Measurements from ENCODE around the gene SLC27A1. TPM values are rescaled to one million over a fixed set of nuclear protein-coding genes. Genes with fewer than 3 reads are reported as not detected.

Gene SLC27A1
- total and polyA plus RNA-seq, 10 of the 15 experiments (the other 5 are each of a cell fraction or from before 2014, with no cell fraction given), result 0.11 to 2.3 (median 1.2) TPM

GRCh38 chr19:17554968-17555479, 84.7 kb downstream of the SLC27A1 start (continued):
- no peak for TF ChIP-seq HSF1 (IDR thresholded peaks at IDR 0.05; ENCODE audit: low read depth, low read length)
- no peak for TF ChIP-seq FOXM1 (IDR thresholded peaks at IDR 0.05; ENCODE audit: low read depth, low read length)
- TF ChIP-seq ZNF217 (IDR thresholded peaks at IDR 0.05), result peak; percentile 39; the same call in 1 of the 2 replicates
- TF ChIP-seq NFXL1 (IDR thresholded peaks at IDR 0.05; ENCODE audit: borderline replicate concordance), result no peak
- TF ChIP-seq CBFB (IDR thresholded peaks at IDR 0.05; ENCODE audit: low read depth), result 0 out of 2 replicates have a peak, but pooled peaks have one; percentile 18
- TF ChIP-seq NFIC (IDR thresholded peaks at IDR 0.05; ENCODE audit: low read depth, low read length), result no peak

GRCh38 chr19:17555480-17555928, 85.2 kb downstream of the SLC27A1 start, which contains the start of gene COLGALT1:
TSS of gene COLGALT1 (plus strand) at chr19:17555649. CDS start at chr19:17555714, 65 bp downstream.
- H3K9ac ChIP-seq (ENCODE audit: control insufficient read depth, insufficient read depth, low read length), result peak within 1 kb of the TSS; percentile 92
- 0 out of 2 replicates have a peak, but pooled peaks cover 4% of the 10 kb centered on the region for H3K4me1 ChIP-seq (ENCODE audit: control insufficient read depth, insufficient read depth, low read length)
- no peaks in the 10 kb centered on the region for H3K9me3 ChIP-seq (replicated peaks; ENCODE audit: control insufficient read depth, insufficient read depth, low read length)
- no peaks in the 10 kb centered on the region for H3K27me3 ChIP-seq (replicated peaks in 1 of 2; ENCODE audit: control insufficient read depth in 2 of 2, insufficient read depth in 2 of 2, low read length in 1 of 2)
- 2% methylated on average over 64 of the region's 64 CpGs for WGBS (ENCODE audit: insufficient coverage, insufficient replicate concordance, low lambda C conversion rate, missing lambda C conversion rate)
- DNase-seq (ENCODE audit: low read depth, low spot score) (peak; percentile 77), FAIRE-seq (peak; percentile 56), ATAC-seq (peak; percentile 94)
- H4K20me1 ChIP-seq (ENCODE audit: control insufficient read depth, insufficient read depth), result no peaks in the 10 kb centered on the region
- peak within 1 kb of the TSS; percentile 88 for H3K4me3 ChIP-seq
- ChIA-PET SMC1A (ENCODE audit: uncharacterized antibody, unreplicated experiment) (interaction anchor here (1.8 kb wide), 1 partner anchor 60 kb away, joined by 6 read pairs; no protein-coding TSS in a partner anchor), RAD21 (ENCODE audit: unreplicated experiment) (interaction anchor here (1.0 kb wide), 1 partner anchor 44 kb away, joined by 3 read pairs; the partner anchor contains the start of gene PGLS), CTCF (interaction anchor here (1.1 to 3.8 kb wide), 3 partner anchors 32 to 60 kb away, joined by 3 to 21 read pairs (median 11); no protein-coding TSS in a partner anchor), POLR2A (no interaction called here)
- peaks cover 6 to 7% of the 10 kb centered on the region in 2 experiments; a peak in 3 of 4 replicates for H3K36me3 ChIP-seq (ENCODE audit: control insufficient read depth in 2 of 2, insufficient read depth in 2 of 2, low read length in 1 of 2)
- BruUV-seq (replicated peaks), result no TSS peak
- intact Hi-C loops (cut with micrococcal nuclease; ENCODE audit: unreplicated experiment) (loop anchor here (2.0 to 5.0 kb wide), 2 partner anchors 17 to 43 kb away; partner anchors contain the start of gene PGLS), in situ Hi-C loops (cut with MboI) (no loop called here)
- peaks cover 16% of the 10 kb centered on the region for H3K79me2 ChIP-seq (ENCODE audit: control insufficient read depth, insufficient read depth, low read length)
- peak within 1 kb of the TSS; percentile 86 for H3K27ac ChIP-seq (ENCODE audit: control insufficient read depth, insufficient read depth)
- H3K4me2 ChIP-seq (ENCODE audit: control insufficient read depth, insufficient read depth), result peak within 1 kb of the TSS; percentile 100
- H2AFZ ChIP-seq (ENCODE audit: control insufficient read depth, low read depth, low read length), result peak within 1 kb of the TSS; percentile 96
- TF ChIP-seq LARP7 (IDR thresholded peaks at IDR 0.05) (peak; percentile 96; the same call in 1 of the 2 replicates), SRF (IDR thresholded peaks at IDR 0.05; ENCODE audit: low read depth in 2 of 2, low read length in 2 of 2) (0 out of 4 replicates have a peak, but pooled peaks of 1 of the 2 experiments have one; percentile 53), SPI1 (IDR thresholded peaks at IDR 0.05; ENCODE audit: borderline replicate concordance, insufficient read depth, low read depth, low read length) (no peak), PAX8 (IDR thresholded peaks at IDR 0.05) (no peak), CTCF (IDR thresholded peaks at IDR 0.05 in 2 of 3, conservative IDR thresholded peaks at IDR 0.05 in 1 of 3; ENCODE audit: control insufficient read depth in 2 of 3, extremely low read depth in 1 of 3, insufficient read depth in 1 of 3, low read depth in 3 of 3, low read length in 3 of 3) (no peak), E2F8 (IDR thresholded peaks at IDR 0.05; ENCODE audit: low read depth, partially characterized antibody) (no peak), NR2C2 (IDR thresholded peaks at IDR 0.05; ENCODE audit: borderline replicate concordance, control insufficient read depth, insufficient read length, low read depth) (no peak), ZSCAN29 (IDR thresholded peaks at IDR 0.05) (no peak), EGR1 (IDR thresholded peaks at IDR 0.05; ENCODE audit: borderline replicate concordance in 1 of 2, low read depth in 2 of 2, low read length in 2 of 2) (peak; percentile 30 to 94), ZZZ3 (IDR thresholded peaks at IDR 0.05; ENCODE audit: control insufficient read depth, insufficient read length, low read depth) (no peak)
